ENCODE data around the gene TBL1XR1. TPM values are rescaled to one million over a fixed set of nuclear protein-coding genes. Genes with fewer than 3 reads are reported as not detected.

The TBL1XR1 gene
- total RNA-seq, 2 experiments from 2014 or later, result 63.2 to 67.8 TPM

DNA sequence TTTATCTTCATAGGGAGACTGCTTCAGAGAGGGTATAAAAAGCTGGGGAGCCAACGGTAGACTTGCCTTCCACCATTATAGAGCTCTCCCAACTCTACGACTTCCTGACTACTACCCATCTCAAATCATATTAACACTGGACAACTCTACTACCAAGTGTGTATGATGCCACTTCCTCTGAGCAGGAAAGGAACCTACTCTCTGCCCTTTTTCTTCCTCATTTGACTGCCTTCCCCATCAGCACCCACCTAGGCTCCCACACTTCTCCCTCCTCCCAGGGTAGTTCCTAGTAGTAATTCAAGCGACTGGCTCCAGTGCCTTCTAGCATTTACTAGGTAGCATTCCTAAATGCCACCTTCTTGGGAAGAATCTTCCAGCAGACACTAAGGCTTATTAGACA lies 24.5 kb upstream of the TBL1XR1 start:
- ATAC-seq (ENCODE audit: poor library complexity) (no peak), DNase-seq (no peak)
- Mint-ChIP-seq H3K4me3 (no peak overlapping the region), H3K4me1 (ENCODE audit: low read depth) (peaks cover 43% of the 10 kb centered on the region), H3K9me3 (no peaks in the 10 kb centered on the region), H3K36me3 (ENCODE audit: low read depth) (no peaks in the 10 kb centered on the region), H3K27me3 (no peaks in the 10 kb centered on the region), H3K27ac (no peak overlapping the region)
- H3K4me1 ChIP-seq (ENCODE audit: insufficient read depth, low read length), result peaks cover 22% of the 10 kb centered on the region
- intact Hi-C loops (cut with DNase I, micrococcal nuclease), result no loop called here
- no peak overlapping the region for H3K4me3 ChIP-seq (ENCODE audit: low read length)
- TF ChIP-seq CTCF (IDR thresholded peaks at IDR 0.05), result no peak
- POLR2A ChIA-PET, result interaction anchor here (1.8 kb wide), 1 partner anchor 23 kb away, joined by 7 read pairs; no protein-coding TSS in a partner anchor
- H3K36me3 ChIP-seq (ENCODE audit: insufficient read depth, low read length), result no peaks in the 10 kb centered on the region
- H3K27me3 ChIP-seq (ENCODE audit: control insufficient read depth in 1 of 2, insufficient read depth in 2 of 2, low read length in 2 of 2), result no peaks in the 10 kb centered on the region
- CTCF ChIA-PET, result no interaction called here
- H3K27ac ChIP-seq (ENCODE audit: low read depth in 1 of 2, low read length in 2 of 2), result no peak overlapping the region
- H3K9me3 ChIP-seq (ENCODE audit: control insufficient read depth in 1 of 2, insufficient read depth in 1 of 2, low read length in 2 of 2), result no peaks in the 10 kb centered on the region

DNA sequence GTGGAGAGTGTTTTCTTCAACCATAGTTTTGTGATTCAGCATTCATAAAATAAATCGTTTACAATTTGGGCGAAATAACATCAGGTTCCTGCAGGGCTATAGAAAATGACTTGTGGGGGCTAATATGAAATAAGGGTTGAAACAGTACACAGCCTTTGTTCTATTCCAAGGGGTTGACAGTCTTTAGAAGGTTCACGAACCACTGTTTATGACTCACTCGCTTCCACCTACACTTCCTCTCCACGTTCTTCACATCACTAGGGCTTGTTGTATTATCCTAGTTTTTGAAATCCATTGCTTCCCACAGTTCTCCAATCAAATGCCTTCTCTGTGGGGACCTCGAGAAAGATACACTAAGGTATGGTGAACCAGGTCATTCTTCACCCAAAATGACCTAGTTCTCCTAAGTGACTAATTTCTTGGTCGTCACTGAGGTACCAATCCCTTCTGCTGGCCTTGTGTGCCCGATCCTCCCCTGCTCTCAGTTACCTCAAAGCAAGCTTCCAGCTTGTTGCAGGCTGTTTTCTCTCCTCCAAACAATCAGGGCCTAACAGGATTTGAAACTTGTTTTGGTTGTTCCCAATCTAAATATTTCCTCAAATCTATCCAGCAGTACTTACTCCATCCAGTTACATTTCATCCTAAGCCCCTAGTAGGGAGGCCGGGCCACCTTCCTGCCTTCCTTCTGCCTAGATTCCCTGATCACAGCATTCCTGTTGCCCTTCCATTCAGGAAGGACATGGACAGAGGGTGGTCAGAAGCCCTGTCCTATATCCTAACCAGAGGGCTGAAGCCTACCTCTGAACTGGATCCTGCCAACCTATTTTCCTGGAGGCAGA lies 23.1 kb upstream of the TBL1XR1 start:
- no peak for TF ChIP-seq CTCF (IDR thresholded peaks at IDR 0.05)
- H3K4me3 ChIP-seq (ENCODE audit: low read length), result no peak overlapping the region
- no peak overlapping the region for H3K27ac ChIP-seq (ENCODE audit: low read depth in 1 of 2, low read length in 2 of 2)
- CTCF ChIA-PET, result no interaction called here
- H3K4me1 ChIP-seq (ENCODE audit: insufficient read depth, low read length), result peaks cover 21% of the 10 kb centered on the region
- no peak overlapping the region for H3K4me3 Mint-ChIP-seq
- H3K9me3 Mint-ChIP-seq, result no peaks in the 10 kb centered on the region
- intact Hi-C loops (cut with DNase I, micrococcal nuclease), result no loop called here
- no peaks in the 10 kb centered on the region for H3K27me3 Mint-ChIP-seq
- no peaks in the 10 kb centered on the region for H3K27me3 ChIP-seq (ENCODE audit: control insufficient read depth in 1 of 2, insufficient read depth in 2 of 2, low read length in 2 of 2)
- H3K27ac Mint-ChIP-seq, result no peak overlapping the region
- H3K9me3 ChIP-seq (ENCODE audit: control insufficient read depth in 1 of 2, insufficient read depth in 1 of 2, low read length in 2 of 2), result no peaks in the 10 kb centered on the region
- POLR2A ChIA-PET, result no interaction called here
- ATAC-seq (ENCODE audit: poor library complexity), result peak; percentile 55
- H3K36me3 Mint-ChIP-seq (ENCODE audit: low read depth), result no peaks in the 10 kb centered on the region
- peaks cover 36% of the 10 kb centered on the region for H3K4me1 Mint-ChIP-seq (ENCODE audit: low read depth)
- peak in 1 of 14 experiments; percentile 10 for DNase-seq
- H3K36me3 ChIP-seq (ENCODE audit: insufficient read depth, low read length), result no peaks in the 10 kb centered on the region

DNA sequence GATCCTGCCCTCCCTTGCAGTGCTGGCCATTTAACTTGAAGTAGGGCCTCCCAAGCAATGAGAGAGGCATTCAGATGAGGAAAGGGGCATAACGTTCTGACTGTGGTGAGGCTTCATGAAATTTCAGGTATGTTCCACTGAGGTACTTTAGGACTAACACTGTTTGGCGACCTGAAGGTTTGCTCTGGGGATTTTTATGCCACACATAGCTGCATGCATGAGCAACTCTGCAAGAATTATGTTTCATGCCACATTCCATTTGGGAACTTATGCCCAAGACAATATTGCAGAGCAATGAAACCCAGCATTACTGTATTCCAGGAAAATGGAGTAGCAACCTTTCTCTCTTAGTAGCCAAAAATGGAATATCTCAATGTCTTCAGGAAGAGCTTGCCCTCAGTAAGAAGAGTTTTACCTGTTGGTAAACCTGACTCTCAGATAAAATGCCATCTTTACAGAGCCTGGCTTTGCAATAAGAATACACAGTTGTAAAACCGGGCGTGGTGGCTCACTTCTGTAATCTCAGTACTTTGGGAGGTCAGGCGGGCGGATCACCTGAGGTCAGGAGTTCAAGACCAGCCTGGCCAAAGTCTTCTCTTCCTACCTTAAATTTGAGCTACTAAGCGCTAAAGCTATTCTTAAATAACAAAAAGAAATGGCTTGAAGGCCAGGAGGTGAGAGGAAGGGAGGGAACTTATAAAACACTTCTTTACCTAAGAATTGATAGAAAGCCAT lies 16.7 kb upstream of the TBL1XR1 start:
- CTCF ChIA-PET, result interaction anchor here (0.7 kb wide), 1 partner anchor 288 kb away, joined by 3 read pairs; no protein-coding TSS in a partner anchor
- Histone ChIP-seq H3K4me3 (ENCODE audit: low read length) (no peak overlapping the region), H3K36me3 (ENCODE audit: insufficient read depth, low read length) (no peaks in the 10 kb centered on the region), H3K4me1 (ENCODE audit: insufficient read depth, low read length) (no peaks in the 10 kb centered on the region), H3K27me3 (ENCODE audit: control insufficient read depth in 1 of 2, insufficient read depth in 2 of 2, low read length in 2 of 2) (no peaks in the 10 kb centered on the region), H3K9me3 (ENCODE audit: control insufficient read depth in 1 of 2, insufficient read depth in 1 of 2, low read length in 2 of 2) (no peaks in the 10 kb centered on the region), H3K27ac (ENCODE audit: low read depth in 1 of 2, low read length in 2 of 2) (no peak overlapping the region)
- H3K36me3 Mint-ChIP-seq (ENCODE audit: low read depth), result no peaks in the 10 kb centered on the region
- H3K4me3 Mint-ChIP-seq, result no peak overlapping the region
- H3K4me1 Mint-ChIP-seq (ENCODE audit: low read depth), result peaks cover 10% of the 10 kb centered on the region
- TF ChIP-seq CTCF (IDR thresholded peaks at IDR 0.05), result no peak
- no peaks in the 10 kb centered on the region for H3K9me3 Mint-ChIP-seq
- POLR2A ChIA-PET, result interaction anchor here (1.4 kb wide), 1 partner anchor 15 kb away, joined by 3 read pairs; no protein-coding TSS in a partner anchor
- H3K27ac Mint-ChIP-seq, result no peak overlapping the region
- H3K27me3 Mint-ChIP-seq, result no peaks in the 10 kb centered on the region
- ATAC-seq (ENCODE audit: poor library complexity), result no peak
- intact Hi-C loops (cut with DNase I, micrococcal nuclease), result no loop called here
- no peak for DNase-seq

All from CD4-positive, alpha-beta T cell (primary cell).